ENCODE data around the gene RUNDC3A.

Gene RUNDC3A

DNA sequence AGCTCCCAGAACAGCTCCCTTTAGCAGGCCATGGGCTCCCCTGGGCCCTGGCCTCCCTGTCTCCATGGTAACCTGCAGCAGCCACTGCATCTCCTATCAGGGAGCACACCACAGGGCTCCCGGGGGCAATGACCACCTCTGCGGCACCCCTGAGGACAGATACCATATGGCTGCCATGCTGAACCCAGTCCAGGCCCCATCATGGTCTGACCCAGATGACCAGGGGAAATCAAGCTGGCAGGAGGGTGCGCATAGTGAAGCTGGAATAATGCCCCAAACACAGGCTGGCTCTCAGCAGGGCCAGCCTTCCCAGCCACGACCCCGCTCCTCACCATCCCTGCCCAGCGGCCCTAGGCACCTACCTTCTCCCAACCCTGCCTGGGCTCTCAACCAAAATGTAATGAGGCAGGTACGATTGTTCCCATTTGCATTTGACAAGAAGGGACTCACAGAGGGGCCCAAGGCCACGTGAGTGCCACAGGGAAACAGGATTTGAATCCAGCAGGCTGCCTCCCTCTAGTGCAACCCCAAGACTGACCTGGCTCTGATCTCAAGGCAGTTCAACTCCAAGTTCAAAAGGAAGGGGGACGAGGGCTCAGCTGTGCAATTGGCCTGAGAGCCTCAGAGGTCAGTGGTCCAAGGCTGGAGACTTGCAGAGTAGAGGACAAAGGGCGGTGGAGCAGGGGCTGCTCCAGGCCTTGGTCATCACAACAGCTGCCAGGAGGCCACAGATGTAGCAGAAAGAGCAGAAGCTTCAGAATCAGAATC lies 2.4 kb downstream of the RUNDC3A start:
- Histone ChIP-seq H3K36me3 (ENCODE audit: insufficient read depth, low read length) (no peaks in the 10 kb centered on the region), H2AFZ (ENCODE audit: low read depth, low read length) (no peak overlapping the region), H3K4me3 (ENCODE audit: low read depth in 1 of 2, low read length in 2 of 2) (no peak overlapping the region), H3K4me1 (ENCODE audit: insufficient read depth, low read length) (peaks cover 19% of the 10 kb centered on the region), H3K9me3 (ENCODE audit: insufficient read depth, low read length, severe bottlenecking) (no peaks in the 10 kb centered on the region), H3K9ac (ENCODE audit: low read depth, low read length) (no peak overlapping the region), H3K79me2 (ENCODE audit: insufficient read depth, low read length) (no peaks in the 10 kb centered on the region), H3K27me3 (ENCODE audit: insufficient read depth, low read length, poor library complexity) (peaks cover 11% of the 10 kb centered on the region), H4K20me1 (ENCODE audit: insufficient read depth, low read length) (peaks cover 8% of the 10 kb centered on the region), H3K27ac (ENCODE audit: low read length) (no peak overlapping the region), H3K4me2 (ENCODE audit: insufficient read depth, low read length) (no peak overlapping the region)
- no peak for DNase-seq
- ATAC-seq (ENCODE audit: insufficient read depth, low read depth): no peak
- TF ChIP-seq, protein P1, sequence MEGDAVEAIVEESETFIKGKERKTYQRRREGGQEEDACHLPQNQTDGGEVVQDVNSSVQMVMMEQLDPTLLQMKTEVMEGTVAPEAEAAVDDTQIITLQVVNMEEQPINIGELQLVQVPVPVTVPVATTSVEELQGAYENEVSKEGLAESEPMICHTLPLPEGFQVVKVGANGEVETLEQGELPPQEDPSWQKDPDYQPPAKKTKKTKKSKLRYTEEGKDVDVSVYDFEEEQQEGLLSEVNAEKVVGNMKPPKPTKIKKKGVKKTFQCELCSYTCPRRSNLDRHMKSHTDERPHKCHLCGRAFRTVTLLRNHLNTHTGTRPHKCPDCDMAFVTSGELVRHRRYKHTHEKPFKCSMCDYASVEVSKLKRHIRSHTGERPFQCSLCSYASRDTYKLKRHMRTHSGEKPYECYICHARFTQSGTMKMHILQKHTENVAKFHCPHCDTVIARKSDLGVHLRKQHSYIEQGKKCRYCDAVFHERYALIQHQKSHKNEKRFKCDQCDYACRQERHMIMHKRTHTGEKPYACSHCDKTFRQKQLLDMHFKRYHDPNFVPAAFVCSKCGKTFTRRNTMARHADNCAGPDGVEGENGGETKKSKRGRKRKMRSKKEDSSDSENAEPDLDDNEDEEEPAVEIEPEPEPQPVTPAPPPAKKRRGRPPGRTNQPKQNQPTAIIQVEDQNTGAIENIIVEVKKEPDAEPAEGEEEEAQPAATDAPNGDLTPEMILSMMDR (IDR thresholded peaks at IDR 0.05; ENCODE audit: borderline replicate concordance, extremely low read depth, low read length, poor library complexity, severe bottlenecking): no peak
- TF ChIP-seq EZH2 (IDR thresholded peaks at IDR 0.05; ENCODE audit: borderline replicate concordance, low read depth, low read length, severe bottlenecking): no peak

DNA sequence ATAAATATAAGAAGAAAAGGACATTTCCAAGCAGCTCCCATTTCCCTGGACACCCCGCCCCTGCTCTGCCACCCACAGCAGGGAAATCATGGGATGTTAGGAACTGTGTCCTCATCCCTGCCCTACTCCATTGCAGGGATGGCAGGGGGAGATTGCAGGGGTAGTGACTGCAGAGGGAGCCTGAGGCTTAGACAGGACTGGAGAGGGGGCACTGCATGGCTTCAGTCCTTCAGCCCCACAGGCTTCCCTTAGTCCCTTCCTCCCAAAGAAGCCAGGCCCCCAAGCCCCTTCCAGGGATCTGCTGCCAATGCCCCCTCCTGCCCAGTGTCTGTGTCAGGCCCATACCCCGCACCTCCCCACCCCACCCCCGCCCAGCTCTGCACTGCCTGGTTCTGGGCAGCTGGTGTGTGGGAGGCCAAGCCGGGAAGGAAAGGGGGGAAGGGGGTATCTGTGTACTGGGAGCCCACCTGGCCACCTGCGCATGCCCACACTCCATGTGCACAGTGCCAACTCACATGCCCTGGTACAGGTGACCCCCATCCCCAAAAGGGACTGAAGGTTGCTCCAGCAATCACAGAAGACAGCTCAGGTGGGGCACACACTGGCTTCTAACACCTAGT lies 3.3 kb downstream of the RUNDC3A start:
- H3K9me3 ChIP-seq (ENCODE audit: insufficient read depth, low read length, severe bottlenecking): no peaks in the 10 kb centered on the region
- H4K20me1 ChIP-seq (ENCODE audit: insufficient read depth, low read length): peaks cover 8% of the 10 kb centered on the region
- no peak overlapping the region for H3K4me2 ChIP-seq (ENCODE audit: insufficient read depth, low read length)
- H3K4me3 ChIP-seq (ENCODE audit: low read depth in 1 of 2, low read length in 2 of 2): no peak overlapping the region
- H3K36me3 ChIP-seq (ENCODE audit: insufficient read depth, low read length): no peaks in the 10 kb centered on the region
- peaks cover 19% of the 10 kb centered on the region for H3K4me1 ChIP-seq (ENCODE audit: insufficient read depth, low read length)
- no peaks in the 10 kb centered on the region for H3K79me2 ChIP-seq (ENCODE audit: insufficient read depth, low read length)
- H3K9ac ChIP-seq (ENCODE audit: low read depth, low read length): no peak overlapping the region
- TF ChIP-seq EZH2 (IDR thresholded peaks at IDR 0.05; ENCODE audit: borderline replicate concordance, low read depth, low read length, severe bottlenecking): no peak
- TF ChIP-seq, protein P1 (IDR thresholded peaks at IDR 0.05; ENCODE audit: borderline replicate concordance, extremely low read depth, low read length, poor library complexity, severe bottlenecking): no peak
- H3K27me3 ChIP-seq (ENCODE audit: insufficient read depth, low read length, poor library complexity): peaks cover 17% of the 10 kb centered on the region
- no peak for ATAC-seq (ENCODE audit: insufficient read depth, low read depth)
- DNase-seq: no peak
- H3K27ac ChIP-seq (ENCODE audit: low read length): no peak overlapping the region
- no peak overlapping the region for H2AFZ ChIP-seq (ENCODE audit: low read depth, low read length)

DNA sequence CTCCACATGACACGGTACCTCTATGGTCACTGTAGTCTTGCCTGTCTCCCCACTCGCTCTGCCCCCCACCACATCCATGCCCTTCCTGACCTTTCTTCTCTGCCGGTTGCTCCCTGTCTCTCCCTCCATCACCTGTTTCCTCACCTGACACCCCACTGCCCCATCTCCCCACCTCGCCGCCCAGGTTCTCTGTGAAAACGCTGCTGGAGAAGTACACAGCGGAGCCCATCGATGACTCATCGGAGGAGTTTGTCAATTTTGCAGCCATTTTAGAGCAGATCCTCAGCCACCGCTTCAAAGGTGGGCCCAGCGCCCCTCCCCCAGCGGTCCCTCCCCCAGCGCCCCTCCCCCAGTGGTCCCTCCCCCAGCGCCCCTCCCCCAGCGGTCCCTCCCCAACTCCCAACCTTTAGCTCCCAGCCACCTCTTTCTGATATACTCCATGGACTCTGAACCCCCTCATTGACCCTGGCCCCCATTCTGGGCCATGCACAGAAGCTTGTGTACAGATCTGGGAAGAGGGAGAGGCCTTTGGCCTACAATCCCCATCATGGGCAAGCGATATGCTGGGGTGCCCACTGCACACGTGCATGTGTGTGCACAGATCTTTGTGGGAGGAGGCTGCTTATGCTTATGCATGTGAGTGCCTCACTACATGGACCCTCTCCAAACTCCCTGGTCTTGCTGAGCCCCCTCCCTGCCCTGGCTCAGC lies 4.1 kb downstream of the RUNDC3A start:
- peaks cover 8% of the 10 kb centered on the region for H4K20me1 ChIP-seq (ENCODE audit: insufficient read depth, low read length)
- peaks cover 15% of the 10 kb centered on the region for H3K4me1 ChIP-seq (ENCODE audit: insufficient read depth, low read length)
- H3K9me3 ChIP-seq (ENCODE audit: insufficient read depth, low read length, severe bottlenecking): no peaks in the 10 kb centered on the region
- H3K79me2 ChIP-seq (ENCODE audit: insufficient read depth, low read length): no peaks in the 10 kb centered on the region
- H3K27ac ChIP-seq (ENCODE audit: low read length): no peak overlapping the region
- H3K4me3 ChIP-seq (ENCODE audit: low read depth in 1 of 2, low read length in 2 of 2): no peak overlapping the region
- H3K9ac ChIP-seq (ENCODE audit: low read depth, low read length): no peak overlapping the region
- H3K4me2 ChIP-seq (ENCODE audit: insufficient read depth, low read length): no peak overlapping the region
- no peak for DNase-seq
- no peak for ATAC-seq (ENCODE audit: insufficient read depth, low read depth)
- TF ChIP-seq, protein P1 (IDR thresholded peaks at IDR 0.05; ENCODE audit: borderline replicate concordance, extremely low read depth, low read length, poor library complexity, severe bottlenecking): no peak
- TF ChIP-seq EZH2 (IDR thresholded peaks at IDR 0.05; ENCODE audit: borderline replicate concordance, low read depth, low read length, severe bottlenecking): no peak
- peaks cover 17% of the 10 kb centered on the region for H3K27me3 ChIP-seq (ENCODE audit: insufficient read depth, low read length, poor library complexity)
- H2AFZ ChIP-seq (ENCODE audit: low read depth, low read length): no peak overlapping the region
- H3K36me3 ChIP-seq (ENCODE audit: insufficient read depth, low read length): no peaks in the 10 kb centered on the region
